ENCODE results near the gene MAP3K3. TPM values are rescaled to one million over a fixed set of nuclear protein-coding genes. Genes with fewer than 3 reads are reported as not detected.

Gene MAP3K3
- polyA plus RNA-seq, 1 donor from 2014 or later = 16.6 TPM

GRCh38 chr17:63624531-63624880, 2.3 kb downstream of the MAP3K3 start:
- H3K36me3 ChIP-seq (ENCODE audit: insufficient read depth, low read length) = no peaks in the 10 kb centered on the region
- H3K27me3 ChIP-seq (ENCODE audit: insufficient read depth, low read depth, low read length) = no peaks in the 10 kb centered on the region
- H4K20me1 ChIP-seq (ENCODE audit: insufficient read depth) = no peaks in the 10 kb centered on the region
- no peak overlapping the region for H3K27ac ChIP-seq (ENCODE audit: low read length)
- peak overlapping the region; percentile 66 for H3K4me2 ChIP-seq (ENCODE audit: low read length)
- H3K9me2 ChIP-seq (ENCODE audit: insufficient read depth, low read length) = no peaks in the 10 kb centered on the region
- H3K4me3 ChIP-seq (ENCODE audit: low read length) = peak overlapping the region; percentile 81
- TF ChIP-seq MXI1 (conservative IDR thresholded peaks at IDR 0.05; ENCODE audit: poor library complexity, severe bottlenecking) = no peak
- TF ChIP-seq REST (IDR thresholded peaks at IDR 0.05; ENCODE audit: borderline replicate concordance) = no peak
- no peak for TF ChIP-seq CTCF (IDR thresholded peaks at IDR 0.05; ENCODE audit: poor library complexity, severe bottlenecking)
- TF ChIP-seq TAF1 (IDR thresholded peaks at IDR 0.05; ENCODE audit: low read depth) = no peak
- TF ChIP-seq POLR2AphosphoS5 (IDR thresholded peaks at IDR 0.05) = no peak
- no peak for TF ChIP-seq EZH2 (IDR thresholded peaks at IDR 0.05; ENCODE audit: borderline replicate concordance, insufficient read depth, low read length, poor library complexity, severe bottlenecking)
- no peak for TF ChIP-seq SMC3 (conservative IDR thresholded peaks at IDR 0.05; ENCODE audit: poor library complexity)
- no peak for TF ChIP-seq EP300 (conservative IDR thresholded peaks at IDR 0.05; ENCODE audit: poor library complexity, severe bottlenecking)
- TF ChIP-seq RAD21 (conservative IDR thresholded peaks at IDR 0.05) = no peak
- peaks cover 6% of the 10 kb centered on the region for H3F3A ChIP-seq (ENCODE audit: insufficient read depth, low read length, poor library complexity, severe bottlenecking)
- H3K79me2 ChIP-seq (replicated peaks; ENCODE audit: insufficient read depth, low read length) = peaks cover 47% of the 10 kb centered on the region
- no peaks in the 10 kb centered on the region for H3K9me3 ChIP-seq (ENCODE audit: low read length)
- H2AFZ ChIP-seq (ENCODE audit: low read depth, low read length) = no peak overlapping the region
- no peak overlapping the region for H3K9ac ChIP-seq (ENCODE audit: low read length)

GRCh38 chr17:63626551-63627180, 4.4 kb downstream of the MAP3K3 start:
- Histone ChIP-seq H3K4me2 (ENCODE audit: low read length) (no peak overlapping the region), H4K20me1 (ENCODE audit: insufficient read depth) (no peaks in the 10 kb centered on the region), H3K27ac (ENCODE audit: low read length) (no peak overlapping the region), H3K79me2 (replicated peaks; ENCODE audit: insufficient read depth, low read length) (peaks cover 59% of the 10 kb centered on the region), H3K9me2 (ENCODE audit: insufficient read depth, low read length) (no peaks in the 10 kb centered on the region), H3K9ac (ENCODE audit: low read length) (no peak overlapping the region), H2AFZ (ENCODE audit: low read depth, low read length) (no peak overlapping the region), H3K4me3 (ENCODE audit: low read length) (no peak overlapping the region), H3K36me3 (ENCODE audit: insufficient read depth, low read length) (no peaks in the 10 kb centered on the region), H3F3A (ENCODE audit: insufficient read depth, low read length, poor library complexity, severe bottlenecking) (peaks cover 6% of the 10 kb centered on the region), H3K27me3 (ENCODE audit: insufficient read depth, low read depth, low read length) (no peaks in the 10 kb centered on the region), H3K9me3 (ENCODE audit: low read length) (no peaks in the 10 kb centered on the region)
- no peak for TF ChIP-seq EZH2 (IDR thresholded peaks at IDR 0.05; ENCODE audit: borderline replicate concordance, insufficient read depth, low read length, poor library complexity, severe bottlenecking)
- no peak for TF ChIP-seq SMC3 (conservative IDR thresholded peaks at IDR 0.05; ENCODE audit: poor library complexity)
- no peak for TF ChIP-seq POLR2AphosphoS5 (IDR thresholded peaks at IDR 0.05)
- no peak for TF ChIP-seq REST (IDR thresholded peaks at IDR 0.05; ENCODE audit: borderline replicate concordance)
- TF ChIP-seq CTCF (IDR thresholded peaks at IDR 0.05; ENCODE audit: poor library complexity, severe bottlenecking) = no peak
- TF ChIP-seq MXI1 (conservative IDR thresholded peaks at IDR 0.05; ENCODE audit: poor library complexity, severe bottlenecking) = no peak
- no peak for TF ChIP-seq EP300 (conservative IDR thresholded peaks at IDR 0.05; ENCODE audit: poor library complexity, severe bottlenecking)
- no peak for TF ChIP-seq TAF1 (IDR thresholded peaks at IDR 0.05; ENCODE audit: low read depth)
- TF ChIP-seq RAD21 (conservative IDR thresholded peaks at IDR 0.05) = no peak
